Left lung (tissue), 10 donors: Measurements from ENCODE around the gene MAOA. TPM values are rescaled to one million over a fixed set of nuclear protein-coding genes. Genes with fewer than 3 reads are reported as not detected.

ENCODE experiments used
- ATAC-seq: fragments of 200-7000 bp; cut with Tn5 transposase; one replicate; pipeline ENCODE4 v1.9.1; 2020; ENCODE audit warnings: moderate library complexity
- DNase-seq, 4 donors: peaks; one replicate each; pipeline ENCODE4 v3.0.0-alpha.2; 2013 to 2020
- H3K27ac ChIP-seq, 2 donors: fragments of 200-600 bp; sonication (generic) in 1 of 2; one replicate each; pipeline versions ENCODE4 v1.5.0 to v1.8.0; 2020 to 2021
- H3K27me3 ChIP-seq, 2 donors: fragments of 200-600 bp; sonication (generic) in 1 of 2; one replicate each; pipeline versions ENCODE4 v1.5.0 to v1.8.0; 2020 to 2021
- H3K36me3 ChIP-seq, 2 donors: fragments of 200-600 bp; sonication (generic) in 1 of 2; one replicate each; pipeline versions ENCODE4 v1.5.0 to v1.8.0; 2020 to 2021
- H3K4me1 ChIP-seq, 2 donors: fragments of 200-600 bp; one replicate each; pipeline ENCODE4 v1.8.0; 2021
- H3K4me3 ChIP-seq, 2 donors: fragments of 200-600 bp; sonication (generic) in 1 of 2; one replicate each; pipeline versions ENCODE4 v1.5.0 to v1.8.0; 2020 to 2021; ENCODE audit warnings: mild to moderate bottlenecking in 1 of 2
- H3K9me3 ChIP-seq, 2 donors: fragments of 200-600 bp; sonication (generic) in 1 of 2; one replicate each; pipeline versions ENCODE4 v1.5.0 to v1.8.0; 2020 to 2021
- intact Hi-C, 2 donors: fragments of 100-400 bp; cut with DNase I; formaldehyde crosslinking; loops; one replicate each; pipeline versions ENCODE4 v1.11.2 to v1.14.2; 2022
- polyA plus RNA-seq, 6 donors: library from polyadenylated mRNA; unstranded; fragments of 120-200 nt; gene quantifications; one replicate each; pipeline ENCODE4 v1.2.1, GENCODE V29; 2013; ENCODE audit not compliant: insufficient read length in 6 of 6
- total RNA-seq, 2 donors: library from RNA; stranded (reverse); fragmentation: NEBNext Ultra II Directional; extraction: Animal tissue kit (Norgen Biotek cat#: 25700); gene quantifications; one replicate each; pipeline ENCODE4 v1.2.1, GENCODE V29; 2021
- TF ChIP-seq, protein P1 (sequence below), 2 donors: fragments of 200-600 bp; sonication (generic) in 1 of 2; IDR thresholded peaks; one replicate each; pipeline versions ENCODE4 v1.5.0 to v1.8.0; 2021; ENCODE audit warnings: antibody characterized with exemption in 2 of 2
- donor health status: DM: no; HTN: yes; CAD: no.
- donor health status: DM: no; HTN: no; CAD: no.

The MAOA gene
- total and polyA plus RNA-seq, 8 donors: 54.2 to 159 (median 56.1) TPM

- intact Hi-C loops: no loop called here
- TF ChIP-seq, protein P1, sequence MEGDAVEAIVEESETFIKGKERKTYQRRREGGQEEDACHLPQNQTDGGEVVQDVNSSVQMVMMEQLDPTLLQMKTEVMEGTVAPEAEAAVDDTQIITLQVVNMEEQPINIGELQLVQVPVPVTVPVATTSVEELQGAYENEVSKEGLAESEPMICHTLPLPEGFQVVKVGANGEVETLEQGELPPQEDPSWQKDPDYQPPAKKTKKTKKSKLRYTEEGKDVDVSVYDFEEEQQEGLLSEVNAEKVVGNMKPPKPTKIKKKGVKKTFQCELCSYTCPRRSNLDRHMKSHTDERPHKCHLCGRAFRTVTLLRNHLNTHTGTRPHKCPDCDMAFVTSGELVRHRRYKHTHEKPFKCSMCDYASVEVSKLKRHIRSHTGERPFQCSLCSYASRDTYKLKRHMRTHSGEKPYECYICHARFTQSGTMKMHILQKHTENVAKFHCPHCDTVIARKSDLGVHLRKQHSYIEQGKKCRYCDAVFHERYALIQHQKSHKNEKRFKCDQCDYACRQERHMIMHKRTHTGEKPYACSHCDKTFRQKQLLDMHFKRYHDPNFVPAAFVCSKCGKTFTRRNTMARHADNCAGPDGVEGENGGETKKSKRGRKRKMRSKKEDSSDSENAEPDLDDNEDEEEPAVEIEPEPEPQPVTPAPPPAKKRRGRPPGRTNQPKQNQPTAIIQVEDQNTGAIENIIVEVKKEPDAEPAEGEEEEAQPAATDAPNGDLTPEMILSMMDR (IDR thresholded peaks at IDR 0.05): no peak
- H3K27ac ChIP-seq: peak overlapping the region; percentile 57 to 70
These were observed 46.6 kb downstream of the MAOA start for GRCh38 chrX:43702660-43703059.

DNA sequence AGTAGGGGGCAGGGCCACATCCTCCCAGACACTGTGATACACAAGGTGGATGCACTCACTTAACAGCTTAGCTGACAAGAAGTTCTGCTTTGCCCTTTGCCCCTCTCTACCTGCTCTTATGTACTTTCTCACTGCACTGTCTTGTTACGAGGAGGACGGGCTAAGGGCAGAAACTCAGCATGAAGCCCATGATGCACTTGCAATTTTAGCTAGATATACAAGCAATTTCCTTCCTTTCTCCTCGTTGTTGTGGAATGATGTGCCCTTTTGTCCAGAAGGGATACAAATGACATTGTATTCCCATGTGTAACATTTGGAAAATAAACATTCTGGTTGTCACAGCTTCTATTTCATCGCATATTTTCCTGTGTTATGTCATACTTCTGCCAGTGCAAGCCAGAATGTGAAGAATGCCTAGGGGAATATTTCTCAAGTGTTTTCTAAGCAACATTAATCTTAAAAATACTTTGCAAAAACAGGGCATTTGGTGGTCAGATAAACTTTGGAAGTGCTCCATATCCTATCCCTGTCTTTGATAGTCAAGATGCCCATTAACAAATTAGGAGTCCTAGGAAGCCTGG is 47.2 kb downstream of the MAOA start:
- Histone ChIP-seq H3K4me1 (peaks cover 8 to 10% of the 10 kb centered on the region in 2 donors), H3K36me3 (no peaks in the 10 kb centered on the region), H3K4me3 (no peak overlapping the region), H3K9me3 (no peaks in the 10 kb centered on the region), H3K27ac (peak overlapping the region; percentile 57 to 70), H3K27me3 (no peaks in the 10 kb centered on the region)
- ATAC-seq (peak; percentile 56), DNase-seq (no peak)
- TF ChIP-seq, protein P1 (IDR thresholded peaks at IDR 0.05): no peak
- intact Hi-C loops: no loop called here

More at GRCh38 chrX:43702660-43703059, 46.6 kb downstream of the MAOA start:
- Histone ChIP-seq H3K4me1 (peaks cover 6 to 10% of the 10 kb centered on the region in 2 donors), H3K36me3 (no peaks in the 10 kb centered on the region), H3K9me3 (no peaks in the 10 kb centered on the region), H3K4me3 (no peak overlapping the region), H3K27me3 (peaks cover 0 to 3% of the 10 kb centered on the region in 2 donors)
- DNase-seq (no peak), ATAC-seq (no peak)

- Histone ChIP-seq H3K4me1 (peaks cover 7 to 20% of the 10 kb centered on the region in 2 donors), H3K27me3 (no peaks in the 10 kb centered on the region), H3K27ac (peak overlapping the region; percentile 27 to 73), H3K4me3 (no peak overlapping the region), H3K36me3 (no peaks in the 10 kb centered on the region), H3K9me3 (no peaks in the 10 kb centered on the region)
- peak in 2 of 4 donors; percentile 61 to 63 for DNase-seq
- intact Hi-C loops: no loop called here
- ATAC-seq: no peak
- TF ChIP-seq, protein P1 (IDR thresholded peaks at IDR 0.05): no peak
These were observed 50.8 kb downstream of the MAOA start for GRCh38 chrX:43706786-43707370.

DNA sequence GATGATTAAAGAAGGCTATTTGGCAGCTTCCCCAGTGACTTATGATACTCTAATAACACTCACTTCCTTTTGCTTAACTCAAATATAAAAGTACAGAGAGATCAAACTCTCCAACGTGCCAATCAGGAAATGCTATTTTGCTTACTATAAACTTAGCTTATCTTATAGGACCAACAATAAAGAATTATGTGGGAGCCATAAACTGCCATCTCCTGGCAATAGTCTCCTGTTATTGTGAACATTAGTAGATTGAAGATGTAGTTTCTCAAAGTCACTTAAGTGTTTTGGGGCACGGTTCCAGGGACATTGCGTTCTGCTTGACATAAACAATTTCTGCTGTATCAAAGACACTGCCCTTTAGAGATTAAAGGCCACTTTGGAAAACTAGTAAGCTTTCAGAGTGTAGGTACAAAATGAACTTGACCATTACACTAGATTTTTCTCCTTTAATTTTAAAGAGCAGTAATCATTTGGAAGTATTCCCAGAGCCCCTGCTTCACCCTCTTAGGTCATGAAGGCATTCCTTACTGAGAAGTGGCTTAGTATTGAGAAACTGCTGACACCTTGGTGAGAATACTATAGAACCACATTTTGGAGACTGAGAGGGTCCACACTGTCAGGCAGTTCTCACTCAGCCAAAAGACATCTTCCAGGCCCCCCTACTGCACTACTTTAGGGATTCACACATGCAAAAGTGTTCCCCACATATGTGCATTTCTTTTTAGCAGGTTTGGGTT is 51.9 kb downstream of the MAOA start:
- Histone ChIP-seq H3K36me3 (peaks cover 0 to 6% of the 10 kb centered on the region in 2 donors), H3K9me3 (no peaks in the 10 kb centered on the region), H3K4me1 (peaks cover 2 to 14% of the 10 kb centered on the region in 2 donors), H3K27me3 (no peaks in the 10 kb centered on the region), H3K27ac (peak overlapping the region; percentile 27 to 73), H3K4me3 (no peak overlapping the region)
- TF ChIP-seq, protein P1 (IDR thresholded peaks at IDR 0.05): no peak
- DNase-seq (peak in 2 of 4 donors; percentile 72 to 76), ATAC-seq (peak; percentile 72)
- intact Hi-C loops: no loop called here

DNA sequence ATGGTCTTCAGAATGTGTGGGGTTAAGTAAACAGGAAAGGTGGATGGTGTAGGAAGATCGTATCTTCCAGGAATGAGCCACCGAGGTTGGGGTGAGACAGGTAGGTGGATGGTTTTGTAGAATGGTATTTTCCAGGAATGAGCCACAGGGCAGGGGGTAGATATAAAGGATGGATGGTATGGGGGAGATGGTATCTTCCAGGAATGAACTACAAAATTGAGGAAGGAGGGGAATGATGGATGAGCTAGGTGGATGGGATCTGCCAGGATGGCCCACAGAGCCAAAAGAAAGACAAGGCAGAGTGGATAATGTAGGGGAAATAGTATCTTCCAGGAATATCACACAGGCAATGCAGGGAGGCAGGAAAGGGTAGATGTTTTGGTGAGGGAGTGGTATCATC is 60.0 kb downstream of the MAOA start:
- DNase-seq: no peak
- no peaks in the 10 kb centered on the region for H3K9me3 ChIP-seq
- H3K4me1 ChIP-seq: no peaks in the 10 kb centered on the region
- peaks cover 0 to 8% of the 10 kb centered on the region in 2 donors for H3K36me3 ChIP-seq
- no peak for ATAC-seq
- TF ChIP-seq, protein P1 (IDR thresholded peaks at IDR 0.05): no peak
- H3K4me3 ChIP-seq: no peak overlapping the region
- intact Hi-C loops: no loop called here
- H3K27me3 ChIP-seq: no peaks in the 10 kb centered on the region
- no peak overlapping the region for H3K27ac ChIP-seq
